SK-N-SH treated with all-trans-retinoic acid at 6 μM for 48 hours (cell line): ENCODE data around the gene ECE1.

Experiments used
- ARNTL ChIP-seq: fragments of 450-650 bp; formaldehyde crosslinking; IDR thresholded peaks from 2 replicates; pipeline ENCODE4 v1.5.0; 2020; ENCODE audit warnings: low read depth, mild to moderate bottlenecking, moderate library complexity, borderline replicate concordance
- GLIS3 ChIP-seq: fragments of 250-450 bp; sonication (Bioruptor Pico); IDR thresholded peaks from 2 replicates; pipeline ENCODE4 v1.5.0; 2020; ENCODE audit warnings: mild to moderate bottlenecking, moderate library complexity
- ISL1 ChIP-seq: fragments of 250-450 bp; sonication (Bioruptor Pico); IDR thresholded peaks from 2 replicates; pipeline ENCODE4 v2.1.2; 2022; ENCODE audit warnings: mild to moderate bottlenecking, moderate library complexity
- OSR1 ChIP-seq: fragments of 250-450 bp; sonication (Bioruptor Pico); IDR thresholded peaks from 2 replicates; pipeline ENCODE4 v1.8.0; 2022; ENCODE audit warnings: moderate library complexity, mild to moderate bottlenecking, inconsistent platforms
- PPARA ChIP-seq: fragments of 250-450 bp; sonication (Bioruptor Pico); IDR thresholded peaks from 2 replicates; pipeline ENCODE4 v1.5.0; 2020; ENCODE audit warnings: mild to moderate bottlenecking, borderline replicate concordance
- RARB ChIP-seq: fragments of 250-450 bp; sonication (Bioruptor Pico); IDR thresholded peaks from 2 replicates; pipeline ENCODE4 v1.8.0; 2021; ENCODE audit warnings: mild to moderate bottlenecking, moderate library complexity
- SNAI2 ChIP-seq: fragments of 250-450 bp; sonication (Bioruptor Pico); IDR thresholded peaks from 2 replicates; pipeline ENCODE4 v1.5.0; 2020; ENCODE audit warnings: mild to moderate bottlenecking, moderate library complexity
- ZFP3 ChIP-seq: fragments of 250-450 bp; sonication (Bioruptor Pico); IDR thresholded peaks from 2 replicates; pipeline ENCODE4 v1.5.0; 2020; ENCODE audit warnings: mild to moderate bottlenecking, moderate library complexity
- ZNF565 ChIP-seq: fragments of 450-650 bp; formaldehyde crosslinking; conservative IDR thresholded peaks from 2 replicates; pipeline ENCODE4 v1.5.0; 2020; ENCODE audit warnings: low read depth, mild to moderate bottlenecking, moderate library complexity
- ZNF70 ChIP-seq: fragments of 450-650 bp; formaldehyde crosslinking; IDR thresholded peaks from 2 replicates; pipeline ENCODE4 v1.5.0; 2020; ENCODE audit warnings: mild to moderate bottlenecking, moderate library complexity
- ZNF8 ChIP-seq: fragments of 450-650 bp; formaldehyde crosslinking; IDR thresholded peaks from 2 replicates; pipeline ENCODE4 v1.5.0; 2020; ENCODE audit warnings: mild to moderate bottlenecking, moderate library complexity
- TF ChIP-seq, protein P1 (sequence below): fragments of 250-450 bp; sonication (Bioruptor Pico); IDR thresholded peaks from 2 replicates; pipeline ENCODE4 v1.5.1; 2020; ENCODE audit warnings: low read depth, mild to moderate bottlenecking, moderate library complexity
- TF ChIP-seq, protein P2 (sequence below): fragments of 250-450 bp; sonication (Bioruptor Pico); IDR thresholded peaks from 2 replicates; pipeline ENCODE4 v1.8.0; 2020; ENCODE audit warnings: mild to moderate bottlenecking, moderate library complexity, borderline replicate concordance

GRCh38 chr1:21260405-21261125 lies 29.7 kb downstream of the ECE1 start:
- TF ChIP-seq ZNF8 (CRISPR knock-in tag) (no peak), GLIS3 (no peak), ZFP3 (CRISPR knock-in tag) (no peak), ARNTL (no peak), ZNF565 (CRISPR knock-in tag) (no peak), SNAI2 (CRISPR knock-in tag) (no peak), ISL1 (CRISPR knock-in tag) (no peak), RARB (CRISPR knock-in tag) (no peak), ZNF70 (CRISPR knock-in tag) (no peak), OSR1 (no peak), PPARA (CRISPR knock-in tag) (no peak)
- TF ChIP-seq, protein P1, sequence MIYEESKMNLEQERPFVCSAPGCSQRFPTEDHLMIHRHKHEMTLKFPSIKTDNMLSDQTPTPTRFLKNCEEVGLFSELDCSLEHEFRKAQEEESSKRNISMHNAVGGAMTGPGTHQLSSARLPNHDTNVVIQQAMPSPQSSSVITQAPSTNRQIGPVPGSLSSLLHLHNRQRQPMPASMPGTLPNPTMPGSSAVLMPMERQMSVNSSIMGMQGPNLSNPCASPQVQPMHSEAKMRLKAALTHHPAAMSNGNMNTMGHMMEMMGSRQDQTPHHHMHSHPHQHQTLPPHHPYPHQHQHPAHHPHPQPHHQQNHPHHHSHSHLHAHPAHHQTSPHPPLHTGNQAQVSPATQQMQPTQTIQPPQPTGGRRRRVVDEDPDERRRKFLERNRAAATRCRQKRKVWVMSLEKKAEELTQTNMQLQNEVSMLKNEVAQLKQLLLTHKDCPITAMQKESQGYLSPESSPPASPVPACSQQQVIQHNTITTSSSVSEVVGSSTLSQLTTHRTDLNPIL (CRISPR knock-in tag): no peak
- TF ChIP-seq, protein P2, sequence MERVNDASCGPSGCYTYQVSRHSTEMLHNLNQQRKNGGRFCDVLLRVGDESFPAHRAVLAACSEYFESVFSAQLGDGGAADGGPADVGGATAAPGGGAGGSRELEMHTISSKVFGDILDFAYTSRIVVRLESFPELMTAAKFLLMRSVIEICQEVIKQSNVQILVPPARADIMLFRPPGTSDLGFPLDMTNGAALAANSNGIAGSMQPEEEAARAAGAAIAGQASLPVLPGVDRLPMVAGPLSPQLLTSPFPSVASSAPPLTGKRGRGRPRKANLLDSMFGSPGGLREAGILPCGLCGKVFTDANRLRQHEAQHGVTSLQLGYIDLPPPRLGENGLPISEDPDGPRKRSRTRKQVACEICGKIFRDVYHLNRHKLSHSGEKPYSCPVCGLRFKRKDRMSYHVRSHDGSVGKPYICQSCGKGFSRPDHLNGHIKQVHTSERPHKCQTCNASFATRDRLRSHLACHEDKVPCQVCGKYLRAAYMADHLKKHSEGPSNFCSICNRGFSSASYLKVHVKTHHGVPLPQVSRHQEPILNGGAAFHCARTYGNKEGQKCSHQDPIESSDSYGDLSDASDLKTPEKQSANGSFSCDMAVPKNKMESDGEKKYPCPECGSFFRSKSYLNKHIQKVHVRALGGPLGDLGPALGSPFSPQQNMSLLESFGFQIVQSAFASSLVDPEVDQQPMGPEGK (CRISPR knock-in tag): no peak
